Measurements from ENCODE around the gene AGXT2.

Gene AGXT2, protein sequence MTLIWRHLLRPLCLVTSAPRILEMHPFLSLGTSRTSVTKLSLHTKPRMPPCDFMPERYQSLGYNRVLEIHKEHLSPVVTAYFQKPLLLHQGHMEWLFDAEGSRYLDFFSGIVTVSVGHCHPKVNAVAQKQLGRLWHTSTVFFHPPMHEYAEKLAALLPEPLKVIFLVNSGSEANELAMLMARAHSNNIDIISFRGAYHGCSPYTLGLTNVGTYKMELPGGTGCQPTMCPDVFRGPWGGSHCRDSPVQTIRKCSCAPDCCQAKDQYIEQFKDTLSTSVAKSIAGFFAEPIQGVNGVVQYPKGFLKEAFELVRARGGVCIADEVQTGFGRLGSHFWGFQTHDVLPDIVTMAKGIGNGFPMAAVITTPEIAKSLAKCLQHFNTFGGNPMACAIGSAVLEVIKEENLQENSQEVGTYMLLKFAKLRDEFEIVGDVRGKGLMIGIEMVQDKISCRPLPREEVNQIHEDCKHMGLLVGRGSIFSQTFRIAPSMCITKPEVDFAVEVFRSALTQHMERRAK

DNA sequence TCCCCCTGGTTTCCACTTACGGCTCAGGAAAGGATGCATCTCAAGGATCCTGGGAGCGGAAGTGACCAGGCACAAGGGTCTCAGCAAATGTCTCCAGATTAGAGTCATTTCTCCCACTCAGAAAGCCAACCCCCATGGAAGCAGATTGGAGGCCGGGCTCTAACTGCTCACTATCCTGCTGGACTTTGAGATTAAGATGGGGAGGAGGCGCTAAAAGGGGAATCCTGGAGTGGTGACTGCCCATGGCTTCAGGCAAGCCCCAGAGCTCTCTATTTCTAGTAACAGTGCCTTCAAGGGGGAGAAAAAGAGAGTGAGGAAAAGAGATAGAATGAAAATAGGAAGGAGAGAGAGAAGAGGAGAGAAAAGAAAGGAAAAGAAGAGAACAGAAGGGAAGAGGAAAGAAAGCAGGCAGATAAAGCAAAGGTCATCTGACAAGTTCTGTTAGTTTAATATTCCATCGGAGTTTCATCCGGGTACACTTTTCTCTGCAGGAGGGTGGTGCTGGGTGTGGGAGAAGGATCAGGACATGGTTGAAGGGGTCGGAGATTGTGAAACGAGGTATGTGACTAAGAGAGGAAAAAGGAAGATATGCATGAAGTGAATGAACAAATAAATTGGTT lies at the start of gene AGXT2:
Gene AGXT2 (minus strand): TSS at position 165 of the 620 bp plus-strand sequence. CDS start 57 bp downstream, at position 108.
- peak; percentile 39 for DNase-seq (ENCODE audit: low spot score)

DNA sequence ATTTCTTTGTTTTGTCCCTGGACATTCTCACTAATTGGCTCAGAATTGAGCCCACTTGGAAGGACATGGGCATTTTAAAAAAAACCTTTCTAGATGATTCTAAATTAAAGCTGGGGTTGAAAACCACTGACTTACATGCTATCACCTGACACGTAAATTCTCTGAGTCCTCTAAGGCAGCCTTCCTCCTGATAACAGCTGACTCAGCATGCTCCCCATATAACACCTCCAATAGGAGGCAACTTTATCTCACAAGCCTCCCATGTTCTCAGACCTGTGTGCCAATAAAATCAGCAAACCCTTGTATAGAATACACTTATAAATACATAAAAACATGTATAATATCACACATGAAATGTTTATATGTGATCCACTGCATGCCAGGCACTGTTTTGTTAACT lies 49.2 kb upstream of the AGXT2 start:
- DNase-seq (ENCODE audit: low spot score): no peak

DNA sequence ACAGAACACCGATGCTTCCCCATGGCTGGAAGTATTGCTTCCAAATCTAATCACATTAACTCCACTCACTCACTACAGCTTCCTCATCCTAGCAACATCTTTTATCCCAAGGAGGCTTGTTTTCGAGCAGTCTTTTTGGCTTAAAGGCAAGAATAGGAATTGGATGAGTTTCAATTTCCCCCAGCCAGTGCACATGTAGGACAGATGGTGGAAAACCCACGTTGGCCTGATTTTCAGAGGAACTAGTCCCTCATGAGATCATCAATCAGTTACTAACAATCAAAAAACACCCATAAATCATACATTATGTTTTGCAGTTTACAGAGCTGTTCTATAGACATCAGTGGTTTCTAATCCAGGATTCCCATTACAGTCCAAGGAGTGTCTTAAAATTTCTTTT lies 48.5 kb upstream of the AGXT2 start:
- DNase-seq (ENCODE audit: low spot score): no peak

DNA sequence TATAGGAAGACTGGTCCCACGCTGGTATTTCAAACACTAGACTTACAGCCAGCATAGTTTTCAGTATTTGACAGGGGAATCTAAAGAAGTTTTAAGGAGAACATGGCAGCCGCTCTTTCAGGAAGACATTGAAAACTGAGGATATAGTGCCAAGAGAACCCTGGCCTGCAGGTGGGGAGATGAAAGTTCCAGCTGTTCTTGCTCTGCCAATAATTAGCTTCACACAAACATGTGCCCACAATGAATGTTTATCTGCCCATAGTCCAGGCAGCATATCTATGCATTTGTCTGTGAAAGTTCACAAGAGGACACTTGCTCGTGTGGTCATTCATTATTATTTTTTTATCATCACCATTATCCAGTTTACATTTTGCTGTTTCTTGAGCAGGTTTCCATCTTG lies 47.6 kb upstream of the AGXT2 start:
- no peak for DNase-seq (ENCODE audit: low spot score)

DNA sequence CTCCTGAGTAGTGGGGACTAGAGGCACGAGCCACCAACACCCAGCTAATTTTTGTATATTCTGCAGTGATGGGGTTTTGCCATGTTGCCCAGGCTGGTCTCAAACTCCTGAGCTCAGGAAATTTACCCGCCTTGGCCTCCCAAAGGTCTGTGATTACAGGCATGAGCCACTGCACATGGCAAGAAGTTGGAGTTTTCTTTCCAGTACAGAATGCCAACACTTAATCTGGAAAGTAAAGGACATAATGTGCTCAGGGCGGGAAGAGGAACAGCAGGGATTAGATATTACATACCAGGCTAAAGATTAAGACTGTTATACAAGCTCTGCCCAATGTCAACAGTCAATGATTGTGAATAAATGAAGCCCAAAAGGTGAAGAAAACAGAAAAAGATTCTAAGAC lies 47.2 kb upstream of the AGXT2 start:
- no peak for DNase-seq (ENCODE audit: low spot score)

DNA sequence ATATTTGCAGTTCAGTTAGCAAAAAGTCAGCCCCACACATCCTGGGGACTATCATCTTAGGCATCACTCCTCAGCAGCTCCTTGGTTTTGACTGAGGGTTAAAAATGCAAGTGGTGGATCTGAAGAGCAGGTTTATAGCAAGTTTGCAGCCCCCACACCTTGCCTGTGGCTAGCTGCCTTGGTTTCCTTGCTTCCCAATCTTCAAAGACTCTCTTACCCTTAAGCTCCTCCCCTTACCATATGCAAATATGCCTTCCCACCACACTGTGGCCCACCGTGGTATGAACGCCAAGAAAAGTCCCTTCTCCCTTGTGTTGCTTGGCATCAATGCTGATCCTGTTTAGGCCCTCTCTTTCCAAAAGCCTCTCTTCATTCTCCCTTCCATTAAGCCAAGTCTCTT lies 45.0 kb upstream of the AGXT2 start:
- no peak for DNase-seq (ENCODE audit: low spot score)

DNA sequence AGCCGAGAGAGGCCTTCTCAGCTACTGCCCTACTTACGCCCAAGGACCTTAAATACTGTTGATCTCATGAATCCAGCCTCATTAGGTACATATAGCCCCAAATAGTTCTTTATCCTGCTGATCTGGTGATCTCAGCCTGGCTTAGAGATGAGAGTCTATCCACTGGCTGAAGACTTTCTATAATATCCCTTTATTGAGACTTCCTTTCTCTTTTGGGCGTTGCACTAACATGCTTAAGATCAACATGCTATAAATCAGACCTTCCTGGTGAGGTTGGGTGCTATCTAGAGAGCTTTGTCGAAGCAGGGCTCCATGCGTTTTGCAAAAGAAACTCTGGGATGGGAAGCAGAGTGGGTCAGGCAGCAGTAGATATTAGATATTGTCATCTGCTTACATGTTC lies 44.0 kb upstream of the AGXT2 start:
- DNase-seq (ENCODE audit: low spot score): no peak

DNA sequence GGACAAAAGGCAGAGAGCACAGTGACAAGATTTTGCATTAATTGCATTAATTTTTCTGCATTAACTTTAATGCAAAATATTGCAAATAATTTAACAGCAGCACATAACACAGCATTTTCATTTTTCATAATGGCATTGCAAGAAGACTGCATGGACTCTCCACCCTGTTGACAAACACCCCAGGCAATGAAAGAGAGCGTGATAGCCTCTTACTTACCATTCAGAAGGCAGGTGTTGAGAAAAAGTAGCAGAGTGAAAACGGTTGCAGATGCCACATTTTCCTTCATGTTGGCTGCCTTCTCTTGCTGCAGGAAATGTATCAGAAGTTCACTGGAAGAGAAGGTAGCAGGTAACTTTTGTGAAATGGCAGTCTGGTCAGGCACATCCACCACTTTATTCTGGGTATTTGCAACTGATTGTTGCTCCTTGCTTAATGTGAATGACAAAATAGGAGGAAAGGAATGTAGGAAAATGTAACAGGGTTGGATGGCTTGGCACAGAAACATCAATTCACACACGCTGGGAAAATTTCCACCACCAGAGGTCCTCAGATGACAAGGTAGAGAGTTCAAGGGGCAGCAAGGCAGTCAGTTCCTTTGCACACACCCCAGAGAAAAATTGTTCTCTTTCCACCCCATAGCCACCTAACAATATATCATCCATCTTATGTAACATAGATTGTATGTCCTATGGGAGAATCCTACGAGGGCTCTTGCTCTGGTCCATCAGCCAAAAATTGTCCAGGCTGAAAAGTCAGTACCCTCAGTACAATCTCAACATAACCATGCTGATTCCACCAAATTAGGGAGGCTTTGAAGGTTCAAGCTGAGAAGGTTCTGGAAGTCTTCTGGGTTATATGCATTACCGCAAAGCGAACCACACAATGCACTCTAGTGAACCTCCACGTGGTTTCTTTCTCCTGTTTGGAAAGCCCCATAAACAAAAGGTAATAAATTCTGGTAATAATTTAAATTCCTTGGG lies 41.9 kb upstream of the AGXT2 start:
- DNase-seq (ENCODE audit: low spot score): peak; percentile 51

DNA sequence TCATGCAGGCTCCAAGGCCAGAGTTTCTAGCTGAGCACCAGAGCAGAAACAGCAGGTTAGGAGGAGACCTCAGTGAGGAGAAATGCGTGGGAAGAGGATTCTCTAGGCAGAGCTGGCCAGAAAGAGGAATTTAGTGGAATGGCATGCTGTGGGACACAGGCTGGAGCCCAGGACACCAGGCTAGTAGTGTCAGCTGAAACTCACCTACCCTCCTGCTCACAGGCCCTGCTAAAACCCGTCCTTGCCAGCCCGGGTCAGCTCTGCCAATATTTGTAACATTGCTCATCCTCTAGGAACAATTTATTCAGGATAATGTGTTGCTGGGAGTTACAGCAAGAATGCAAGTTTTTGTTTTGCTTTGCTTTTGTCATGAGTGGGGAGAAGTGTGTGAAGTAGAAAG lies 40.2 kb upstream of the AGXT2 start:
- no peak for DNase-seq (ENCODE audit: low spot score)

DNA sequence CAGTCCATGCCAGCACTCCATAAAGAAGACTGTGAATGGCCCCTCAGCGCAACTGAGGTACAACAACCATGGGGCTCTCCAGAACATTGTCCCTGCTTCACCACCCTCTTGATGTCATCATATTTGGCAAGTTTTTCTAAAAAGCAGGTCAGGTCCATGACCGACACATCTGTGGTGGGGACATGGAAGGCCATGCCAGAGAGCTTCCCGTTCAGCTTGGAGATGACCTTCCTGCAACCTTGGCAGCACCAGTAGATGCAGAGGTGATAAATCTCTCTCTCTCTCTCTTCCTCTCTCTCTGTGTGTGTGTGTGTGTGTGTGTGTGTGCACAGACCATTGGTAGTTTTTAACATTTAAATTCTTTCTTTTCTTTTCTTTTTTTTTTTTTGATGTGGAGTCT lies 35.4 kb upstream of the AGXT2 start:
- no peak for DNase-seq (ENCODE audit: low spot score)

DNA sequence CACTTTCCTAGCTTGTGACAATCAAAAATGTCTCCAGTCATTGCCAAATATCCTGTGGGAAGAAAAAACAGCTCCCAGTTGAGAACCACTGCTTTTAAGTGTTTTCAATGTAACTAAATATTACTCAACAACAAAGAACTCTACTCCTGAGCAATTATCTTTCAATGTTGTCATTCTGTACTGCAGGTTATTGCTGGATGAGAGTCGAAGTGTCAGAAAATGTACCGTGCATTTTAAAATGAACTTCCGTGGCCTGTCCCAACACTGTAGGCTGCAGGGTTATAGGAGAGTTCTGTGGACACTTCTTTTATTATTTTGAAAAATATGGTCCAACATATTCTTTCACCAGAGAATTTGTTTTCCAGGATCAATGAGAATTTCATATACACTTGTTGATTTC lies 34.8 kb upstream of the AGXT2 start:
- DNase-seq (ENCODE audit: low spot score): no peak

DNA sequence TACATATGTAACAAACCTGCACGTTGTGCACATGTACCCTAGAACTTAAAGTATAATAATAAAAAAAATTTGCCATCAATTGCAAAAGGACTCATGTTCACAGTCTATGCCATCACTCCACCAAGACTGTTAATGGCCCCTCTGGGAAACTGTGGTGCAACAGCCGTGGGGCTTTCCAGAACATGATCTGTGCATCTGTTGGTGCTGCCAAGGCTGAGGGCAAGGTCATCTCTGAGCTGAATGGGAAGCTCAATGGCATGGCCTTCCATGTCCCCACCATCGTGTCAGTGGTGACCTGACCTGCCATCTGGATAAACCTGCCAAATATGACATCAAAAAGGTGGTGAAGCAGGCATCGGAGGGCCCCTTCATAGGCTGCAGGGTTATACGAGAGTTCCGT lies 33.4 kb upstream of the AGXT2 start:
- DNase-seq (ENCODE audit: low spot score): no peak

DNA sequence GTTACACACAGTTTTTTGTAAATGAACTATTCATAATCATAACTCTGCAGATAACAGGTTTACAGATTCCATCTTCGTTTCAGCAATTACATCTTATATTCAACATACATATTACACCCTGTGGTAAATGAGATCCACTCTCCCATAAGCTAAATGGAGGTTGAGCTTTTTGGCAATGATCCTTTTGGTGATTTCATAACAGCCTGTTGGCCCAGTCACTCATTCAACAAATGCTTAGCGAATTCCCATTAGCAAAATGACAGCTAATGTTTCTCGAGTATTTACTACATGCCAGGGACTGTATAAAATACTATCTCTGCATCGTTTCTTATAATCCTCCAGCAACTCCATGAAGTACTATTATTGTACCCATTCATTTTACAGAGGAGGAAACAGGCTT lies 25.4 kb upstream of the AGXT2 start:
- DNase-seq (ENCODE audit: low spot score): no peak

DNA sequence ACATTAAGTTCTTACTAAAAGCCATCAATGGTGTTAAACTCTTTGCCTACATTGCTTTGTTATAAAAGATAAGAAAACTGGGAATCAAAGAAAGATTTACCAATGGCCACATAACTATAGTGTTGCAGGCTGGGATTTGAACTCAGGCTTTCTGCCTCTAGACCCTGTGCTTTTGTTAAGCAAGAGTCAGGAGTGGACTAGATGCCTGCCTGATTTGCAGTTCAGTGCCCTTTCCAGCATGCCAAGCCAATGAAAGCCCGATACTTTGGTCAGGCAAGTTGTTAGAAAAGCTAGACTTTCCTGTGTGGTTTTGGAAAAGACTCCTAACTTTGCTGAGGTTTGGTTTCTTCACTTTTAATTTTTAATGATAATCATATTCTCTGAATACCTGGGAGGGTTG lies 21.4 kb upstream of the AGXT2 start:
- DNase-seq (ENCODE audit: low spot score): no peak

DNA sequence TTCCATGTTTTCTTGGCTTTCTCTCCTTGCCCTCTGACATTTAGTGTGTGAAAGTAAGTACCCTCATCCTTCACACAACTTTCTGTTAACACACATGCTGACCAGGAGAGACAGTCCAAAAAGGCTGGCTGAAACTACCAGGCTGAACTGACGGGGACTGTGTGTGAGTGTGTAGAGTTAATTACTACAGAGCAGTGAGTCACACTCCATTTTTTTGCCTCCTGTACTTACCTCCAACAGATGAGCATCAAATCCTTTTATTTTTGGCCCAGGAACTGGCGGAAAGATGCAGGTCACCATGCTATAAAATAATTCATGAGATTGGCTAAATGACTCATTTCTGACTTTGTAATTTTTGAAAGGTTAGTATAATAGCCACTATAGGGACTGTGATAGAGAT lies 20.2 kb upstream of the AGXT2 start:
- no peak for DNase-seq (ENCODE audit: low spot score)

DNA sequence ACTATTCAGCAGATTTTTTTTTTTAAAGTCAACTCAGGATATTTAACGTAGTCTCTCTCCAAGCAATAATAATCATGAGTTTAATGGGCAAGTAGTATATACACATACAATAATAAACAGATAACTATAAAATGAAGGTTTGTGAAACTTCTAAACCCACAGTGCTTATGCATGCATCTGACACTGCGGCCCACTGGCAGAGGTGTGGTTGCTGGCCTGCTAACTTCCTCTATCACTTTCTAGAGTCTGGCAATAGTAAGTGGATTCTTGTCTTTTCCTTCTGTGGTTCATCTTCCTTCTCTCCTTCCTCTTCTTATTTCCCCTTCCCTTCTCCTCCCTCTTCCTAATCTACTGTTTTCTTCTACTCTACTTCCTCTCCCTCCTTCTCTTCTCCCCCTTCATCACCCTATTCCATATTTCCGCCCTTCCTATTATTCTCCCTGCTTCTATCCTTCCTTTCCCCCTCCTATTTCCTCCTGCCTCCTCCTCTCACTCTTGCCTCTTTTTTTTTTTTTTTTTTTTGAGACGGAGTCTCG lies 18.6 kb upstream of the AGXT2 start:
- no peak for DNase-seq (ENCODE audit: low spot score)

DNA sequence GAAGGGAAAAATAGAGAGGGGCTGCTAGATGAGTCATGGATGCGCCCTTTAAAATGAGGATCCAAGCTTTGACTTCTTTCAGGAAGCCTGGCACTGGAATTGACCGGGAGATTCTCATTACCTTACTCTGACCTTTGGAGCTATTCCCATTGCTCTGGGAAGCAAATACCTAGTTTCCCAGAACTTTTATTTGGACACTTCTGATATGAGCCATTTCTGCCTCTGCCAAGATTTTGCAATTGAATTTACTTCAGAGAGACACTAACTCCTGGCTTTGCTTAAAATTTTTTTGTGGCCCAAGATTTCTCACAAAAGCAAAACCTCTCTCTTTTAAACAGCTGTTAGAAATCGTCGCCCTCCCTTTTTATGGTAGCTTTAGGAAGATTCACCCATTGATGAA lies 15.7 kb upstream of the AGXT2 start:
- DNase-seq (ENCODE audit: low spot score): no peak

DNA sequence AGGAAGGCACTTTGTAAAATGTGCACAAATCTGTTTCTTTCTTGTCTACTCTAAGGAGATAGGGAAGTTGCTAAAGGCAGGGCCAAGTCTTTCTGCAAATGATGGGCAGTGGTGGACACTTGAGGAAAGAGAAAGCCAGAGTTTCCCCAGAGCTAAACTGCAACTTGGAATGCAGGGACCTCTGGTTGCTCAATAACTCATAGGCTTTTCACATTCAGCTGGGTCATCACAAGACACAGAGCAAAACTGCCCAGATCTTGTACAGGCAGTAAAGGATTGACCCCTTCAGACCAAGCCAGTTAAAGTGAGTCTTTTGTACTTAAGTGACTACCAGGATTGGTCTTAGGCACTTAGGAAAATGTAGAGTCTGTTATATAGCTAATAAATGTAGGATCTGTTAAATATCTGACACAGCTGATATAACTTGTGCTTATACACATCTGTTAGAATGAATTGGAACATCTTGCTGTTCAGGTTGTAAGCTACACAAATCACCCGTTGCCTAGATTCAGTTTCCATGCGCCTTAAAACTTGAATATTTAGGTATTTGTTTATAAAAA lies 13.5 kb upstream of the AGXT2 start:
- no peak for DNase-seq (ENCODE audit: low spot score)

DNA sequence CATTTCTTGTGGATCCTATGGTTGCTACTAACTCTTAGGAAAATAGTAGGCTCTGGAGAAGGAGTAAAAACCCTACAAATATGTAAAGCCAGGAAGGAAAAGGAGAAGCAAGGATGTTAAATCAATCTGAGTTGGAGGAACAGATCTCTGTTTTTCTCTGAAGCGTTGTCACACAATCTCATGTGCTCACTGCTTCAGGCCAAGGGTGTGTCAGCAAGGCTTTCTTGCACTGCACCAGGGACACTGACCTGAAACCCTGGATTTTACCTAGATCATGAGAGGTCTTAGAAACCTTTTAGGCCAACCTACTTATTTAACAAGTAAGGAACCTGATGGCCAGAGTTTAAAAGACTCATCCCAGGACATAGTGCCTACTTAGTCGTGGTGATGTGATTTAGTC lies 12.5 kb upstream of the AGXT2 start:
- DNase-seq (ENCODE audit: low spot score): no peak

DNA sequence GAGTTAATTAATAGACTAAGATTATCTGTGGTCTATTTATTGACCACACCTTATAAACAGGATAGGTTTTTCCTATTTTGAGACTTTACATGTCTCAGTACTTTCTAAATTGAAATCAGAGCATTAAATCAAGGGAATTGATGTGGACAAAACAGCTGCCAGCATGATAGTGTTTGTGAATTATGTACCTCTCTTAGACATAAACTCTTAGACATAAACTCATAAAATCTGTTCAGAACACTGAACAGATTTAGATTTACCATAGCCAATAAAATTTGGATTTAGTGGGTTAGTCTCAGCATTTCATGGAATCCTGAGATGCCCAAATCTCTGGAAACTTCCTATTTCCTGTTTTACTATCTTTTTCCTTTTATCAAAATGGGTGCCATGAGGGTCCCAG lies 11.5 kb upstream of the AGXT2 start:
- DNase-seq (ENCODE audit: low spot score): no peak

DNA sequence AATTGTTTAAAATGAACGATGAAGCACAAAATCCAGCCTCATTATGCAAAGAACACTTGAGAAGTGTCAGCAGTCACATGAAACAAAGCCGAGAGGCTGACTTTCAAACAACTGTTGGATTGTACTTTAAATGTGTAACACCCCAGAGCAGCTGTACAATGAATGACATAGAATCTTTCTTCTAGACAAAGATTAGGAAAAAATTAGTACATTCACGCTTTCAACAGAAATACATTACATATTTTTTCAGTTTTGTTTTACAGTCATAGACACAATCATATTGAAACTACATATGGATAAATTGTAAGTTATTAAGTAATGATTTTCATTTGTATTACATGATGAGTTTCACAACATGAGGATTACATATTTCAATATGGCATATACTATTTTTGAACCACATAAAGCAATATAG lies 10.6 kb upstream of the AGXT2 start:
- DNase-seq (ENCODE audit: low spot score): no peak

DNA sequence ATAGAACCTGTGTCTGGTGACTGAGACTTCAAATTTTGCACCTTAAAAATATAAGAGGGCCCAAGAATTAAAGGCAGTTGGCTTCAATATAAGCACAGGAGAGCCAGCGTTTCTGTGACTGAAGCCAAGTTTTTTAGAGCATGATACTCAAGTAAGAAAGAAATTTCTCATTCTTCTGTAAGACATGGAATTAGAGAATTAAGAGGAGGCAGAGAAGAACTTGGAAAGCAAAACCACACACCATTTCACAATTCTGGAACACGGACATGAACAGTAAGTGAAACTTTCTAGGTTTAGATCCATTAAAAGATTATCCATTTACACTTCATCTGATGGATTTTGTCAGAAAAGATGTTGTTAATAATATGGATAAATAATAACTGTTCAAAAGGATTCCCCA lies 8.9 kb upstream of the AGXT2 start:
- no peak for DNase-seq (ENCODE audit: low spot score)
